Astrocyte (in vitro differentiated cells and primary cell): ENCODE results near the gene TENM4. TPM values are rescaled to one million over a fixed set of nuclear protein-coding genes. Genes with fewer than 3 reads are reported as not detected.

ENCODE experiments used
- DNase-seq: peaks from one replicate; pipeline ENCODE4 v3.0.0-alpha.2; 2010; ENCODE audit warnings: low read depth
- FAIRE-seq: peaks from 2 replicates; lab custom pipeline; 2011; peaks lifted over from hg19 to GRCh38; lab: Jason Lieb, UNC
- H2AFZ ChIP-seq: 2 replicates; pipeline ENCODE4 v1.6.0; 2012; ENCODE audit warnings: low read depth, low read length, inconsistent platforms
- H3K27ac ChIP-seq: 2 replicates; pipeline ENCODE4 v1.5.1; 2011; ENCODE audit warnings: low read depth, low read length, inconsistent platforms
- H3K27me3 ChIP-seq: 2 replicates; pipeline ENCODE4 v1.6.0; 2011; ENCODE audit warnings: low read length, inconsistent platforms; ENCODE audit not compliant: insufficient read depth
- H3K36me3 ChIP-seq: 2 replicates; pipeline ENCODE4 v1.5.1; 2011; ENCODE audit warnings: low read length, inconsistent platforms; ENCODE audit not compliant: insufficient read depth
- H3K4me1 ChIP-seq: 2 replicates; pipeline ENCODE4 v1.5.1; 2011; ENCODE audit warnings: low read length, inconsistent platforms; ENCODE audit not compliant: insufficient read depth
- H3K4me2 ChIP-seq: 2 replicates; pipeline ENCODE4 v1.6.0; 2012; ENCODE audit warnings: low read length, inconsistent platforms
- H3K4me3 ChIP-seq: 2 replicates; pipeline ENCODE4 v1.5.1; 2011; ENCODE audit warnings: low read depth, mild to moderate bottlenecking, low read length, inconsistent platforms; ENCODE audit not compliant: insufficient read depth
- H3K79me2 ChIP-seq: 2 replicates; pipeline ENCODE4 v1.6.0; 2012; ENCODE audit warnings: mild to moderate bottlenecking, low read length, inconsistent platforms; ENCODE audit not compliant: insufficient read depth
- H3K9ac ChIP-seq: 2 replicates; pipeline ENCODE4 v1.6.0; 2012; ENCODE audit warnings: mild to moderate bottlenecking, low read length, inconsistent platforms
- H3K9me3 ChIP-seq: 2 replicates; pipeline ENCODE4 v1.5.1; 2012; ENCODE audit warnings: low read depth, mild to moderate bottlenecking, low read length, inconsistent platforms; ENCODE audit not compliant: insufficient read depth
- H4K20me1 ChIP-seq: 2 replicates; pipeline ENCODE4 v1.6.0; 2012; ENCODE audit warnings: low read length, inconsistent platforms; ENCODE audit not compliant: insufficient read depth
- H3K27ac Mint-ChIP-seq: one replicate; pipeline ENCODE4 v1.8.0; 2021; ENCODE audit warnings: mild to moderate bottlenecking, mixed read lengths; ENCODE audit not compliant: unreplicated experiment
- H3K27me3 Mint-ChIP-seq: one replicate; pipeline ENCODE4 v1.8.0; 2021; ENCODE audit warnings: low read depth, mixed read lengths; ENCODE audit not compliant: unreplicated experiment
- H3K36me3 Mint-ChIP-seq: one replicate; pipeline ENCODE4 v1.8.0; 2021; ENCODE audit warnings: low read depth, mixed read lengths; ENCODE audit not compliant: unreplicated experiment
- H3K4me1 Mint-ChIP-seq: one replicate; pipeline ENCODE4 v1.8.0; 2021; ENCODE audit warnings: low read depth, mixed read lengths; ENCODE audit not compliant: unreplicated experiment
- H3K4me3 Mint-ChIP-seq: one replicate; pipeline ENCODE4 v1.8.0; 2021; ENCODE audit warnings: mild to moderate bottlenecking, moderate library complexity, mixed read lengths; ENCODE audit not compliant: unreplicated experiment
- H3K9me3 Mint-ChIP-seq: one replicate; pipeline ENCODE4 v1.8.0; 2021; ENCODE audit warnings: mild to moderate bottlenecking, mixed read lengths; ENCODE audit not compliant: unreplicated experiment
- CTCF ChIP-seq: IDR thresholded peaks from 2 replicates; pipeline ENCODE4 v1.5.1; 2011; ENCODE audit warnings: low read depth, mild to moderate bottlenecking, inconsistent platforms, low read length, moderate library complexity; ENCODE audit not compliant: insufficient read depth
- EZH2 ChIP-seq: IDR thresholded peaks from 2 replicates; pipeline ENCODE4 v1.6.1; 2012; ENCODE audit warnings: mild to moderate bottlenecking, low read length, inconsistent platforms; ENCODE audit not compliant: insufficient read depth
- total RNA-seq: library from RNA; stranded (reverse); gene quantifications from 2 replicates; pipeline ENCODE4 v1.2.1, GENCODE V29; 2021

Gene TENM4
- total RNA-seq, 1 donor from 2014 or later = 7.5 TPM

DNA sequence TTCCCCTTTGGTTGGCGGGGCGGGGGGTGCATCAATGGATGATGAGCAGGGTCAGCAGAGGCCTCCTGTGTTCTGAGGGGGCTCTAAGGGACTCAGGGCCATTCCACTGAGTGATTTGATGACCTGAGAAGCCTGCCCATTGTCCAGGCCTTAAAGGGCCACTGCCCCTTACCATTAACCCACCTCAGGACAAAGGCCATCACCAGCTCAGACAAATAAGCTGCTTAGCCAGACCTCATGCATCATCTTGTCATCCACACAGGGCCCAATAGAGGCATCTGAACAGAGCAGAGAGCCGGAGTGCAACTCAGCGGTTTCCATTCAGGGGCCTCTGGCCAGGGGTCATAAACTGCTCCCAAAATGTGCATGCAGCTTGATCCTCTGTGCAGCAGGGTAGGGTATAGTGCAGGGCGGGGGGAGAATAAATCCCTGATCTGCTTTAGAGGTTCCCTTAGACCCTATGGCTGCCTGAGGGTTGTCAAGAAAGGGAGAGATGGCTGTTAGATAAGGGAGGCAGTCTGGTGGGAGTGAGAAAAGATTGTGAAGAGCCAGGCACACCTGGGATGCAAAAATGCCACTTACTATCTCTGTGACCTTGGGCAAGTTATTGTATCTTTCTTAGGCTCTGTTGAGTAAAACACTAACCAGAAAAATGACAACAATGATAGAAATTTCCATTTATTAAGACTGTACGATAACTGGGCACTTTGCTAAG, 490.7 kb downstream of the TENM4 start:
- Histone ChIP-seq H3K27me3 (no peaks in the 10 kb centered on the region), H4K20me1 (no peaks in the 10 kb centered on the region), H3K4me2 (no peak overlapping the region), H3K36me3 (no peaks in the 10 kb centered on the region), H3K9me3 (no peaks in the 10 kb centered on the region), H3K4me3 (no peak overlapping the region), H3K9ac (no peak overlapping the region), H3K79me2 (no peaks in the 10 kb centered on the region), H2AFZ (no peak overlapping the region), H3K27ac (no peak overlapping the region), H3K4me1 (no peaks in the 10 kb centered on the region)
- Mint-ChIP-seq H3K27me3 (peaks cover 18% of the 10 kb centered on the region), H3K4me3 (no peak overlapping the region), H3K9me3 (no peaks in the 10 kb centered on the region), H3K36me3 (no peaks in the 10 kb centered on the region), H3K4me1 (no peaks in the 10 kb centered on the region), H3K27ac (no peak overlapping the region)
- no peak for TF ChIP-seq EZH2
- no peak for TF ChIP-seq CTCF
- FAIRE-seq (no peak), DNase-seq (no peak)

GRCh38 chr11:78946945-78947902, 493.6 kb downstream of the TENM4 start:
- Histone ChIP-seq H3K79me2 (no peaks in the 10 kb centered on the region), H3K27ac (no peak overlapping the region), H2AFZ (no peak overlapping the region), H3K9ac (no peak overlapping the region), H3K9me3 (no peaks in the 10 kb centered on the region), H3K4me3 (no peak overlapping the region), H3K4me1 (no peaks in the 10 kb centered on the region), H4K20me1 (no peaks in the 10 kb centered on the region), H3K4me2 (no peak overlapping the region), H3K36me3 (no peaks in the 10 kb centered on the region), H3K27me3 (no peaks in the 10 kb centered on the region)
- H3K9me3 Mint-ChIP-seq = no peaks in the 10 kb centered on the region
- peaks cover 5% of the 10 kb centered on the region for H3K4me1 Mint-ChIP-seq
- DNase-seq = no peak
- no peak for TF ChIP-seq CTCF
- no peak for TF ChIP-seq EZH2
- H3K36me3 Mint-ChIP-seq = no peaks in the 10 kb centered on the region
- peaks cover 13% of the 10 kb centered on the region for H3K27me3 Mint-ChIP-seq
- no peak for FAIRE-seq
- no peak overlapping the region for H3K27ac Mint-ChIP-seq
- no peak overlapping the region for H3K4me3 Mint-ChIP-seq
